ENCODE measurements around the gene RAD51B.

DNA sequence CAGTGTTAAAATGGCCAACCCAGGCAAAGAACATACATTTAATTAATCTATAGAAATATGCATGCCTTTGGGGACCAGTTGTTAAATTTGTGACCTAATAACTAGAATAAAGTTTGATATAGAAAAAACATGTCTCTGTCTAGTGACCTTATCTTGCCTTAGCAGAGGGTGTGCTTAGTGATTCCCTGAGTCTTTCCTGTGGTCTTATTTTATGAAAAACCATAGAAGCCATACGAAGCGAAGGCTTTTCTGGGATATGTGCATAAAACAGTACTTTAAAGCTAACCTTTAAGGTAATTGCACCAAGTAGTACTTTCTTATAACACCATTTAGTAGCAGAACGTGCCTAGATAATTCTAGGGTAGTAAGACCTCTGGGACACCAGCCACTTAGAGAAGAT, 593.9 kb downstream of the RAD51B start:
- TF ChIP-seq, protein P1, sequence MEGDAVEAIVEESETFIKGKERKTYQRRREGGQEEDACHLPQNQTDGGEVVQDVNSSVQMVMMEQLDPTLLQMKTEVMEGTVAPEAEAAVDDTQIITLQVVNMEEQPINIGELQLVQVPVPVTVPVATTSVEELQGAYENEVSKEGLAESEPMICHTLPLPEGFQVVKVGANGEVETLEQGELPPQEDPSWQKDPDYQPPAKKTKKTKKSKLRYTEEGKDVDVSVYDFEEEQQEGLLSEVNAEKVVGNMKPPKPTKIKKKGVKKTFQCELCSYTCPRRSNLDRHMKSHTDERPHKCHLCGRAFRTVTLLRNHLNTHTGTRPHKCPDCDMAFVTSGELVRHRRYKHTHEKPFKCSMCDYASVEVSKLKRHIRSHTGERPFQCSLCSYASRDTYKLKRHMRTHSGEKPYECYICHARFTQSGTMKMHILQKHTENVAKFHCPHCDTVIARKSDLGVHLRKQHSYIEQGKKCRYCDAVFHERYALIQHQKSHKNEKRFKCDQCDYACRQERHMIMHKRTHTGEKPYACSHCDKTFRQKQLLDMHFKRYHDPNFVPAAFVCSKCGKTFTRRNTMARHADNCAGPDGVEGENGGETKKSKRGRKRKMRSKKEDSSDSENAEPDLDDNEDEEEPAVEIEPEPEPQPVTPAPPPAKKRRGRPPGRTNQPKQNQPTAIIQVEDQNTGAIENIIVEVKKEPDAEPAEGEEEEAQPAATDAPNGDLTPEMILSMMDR (IDR thresholded peaks at IDR 0.05 in 2 of 3, conservative IDR thresholded peaks at IDR 0.05 in 1 of 3; ENCODE audit: borderline replicate concordance in 1 of 3, insufficient read depth in 1 of 3, low read depth in 2 of 3, low read length in 2 of 3) = no peak
- TF ChIP-seq, protein P2, sequence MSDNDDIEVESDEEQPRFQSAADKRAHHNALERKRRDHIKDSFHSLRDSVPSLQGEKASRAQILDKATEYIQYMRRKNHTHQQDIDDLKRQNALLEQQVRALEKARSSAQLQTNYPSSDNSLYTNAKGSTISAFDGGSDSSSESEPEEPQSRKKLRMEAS (IDR thresholded peaks at IDR 0.05) = no peak
- TF ChIP-seq ZNF274 (IDR thresholded peaks at IDR 0.05; ENCODE audit: low read depth, low read length) (no peak), RAD21 (IDR thresholded peaks at IDR 0.05; ENCODE audit: low read depth) (no peak), CEBPB (IDR thresholded peaks at IDR 0.05; ENCODE audit: low read depth) (no peak)

Data from HCT116 (cell line).